ENCODE measurements around the gene ZNF366. TPM values are rescaled to one million over a fixed set of nuclear protein-coding genes. Genes with fewer than 3 reads are reported as not detected.

The ZNF366 gene
- total RNA-seq, 3 donors from 2014 or later: not detected

DNA sequence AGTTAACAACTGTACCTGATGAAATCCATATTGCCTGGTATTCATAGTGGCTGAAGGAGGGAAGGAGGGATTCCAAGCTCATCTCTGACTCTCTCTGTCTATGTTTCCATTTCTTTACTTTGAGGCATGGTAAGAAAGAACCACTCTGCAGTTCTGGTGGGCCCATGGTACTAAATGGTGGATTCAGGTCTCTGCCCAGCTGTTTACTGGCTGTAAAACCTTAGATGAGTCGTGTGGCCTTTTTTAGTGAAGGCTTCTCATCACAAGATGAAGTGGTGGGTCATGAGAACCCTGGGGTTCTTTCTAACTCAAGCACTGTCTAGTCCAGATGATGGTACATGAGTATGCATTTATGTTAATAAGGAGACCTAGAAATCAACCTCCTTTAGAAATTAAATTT is 49.7 kb downstream of the ZNF366 start:
- H3K4me3 Mint-ChIP-seq: no peak overlapping the region
- no peaks in the 10 kb centered on the region for H3K36me3 Mint-ChIP-seq (ENCODE audit: insufficient read depth)
- peaks cover 2% of the 10 kb centered on the region for H3K27me3 Mint-ChIP-seq (ENCODE audit: low read depth)
- no peaks in the 10 kb centered on the region for H3K4me1 Mint-ChIP-seq (ENCODE audit: low read depth)
- DNase-seq: no peak
- no peaks in the 10 kb centered on the region for H3K9me3 Mint-ChIP-seq
- no peak for ATAC-seq

GRCh38 chr5:72456391-72457074 is 50.7 kb downstream of the ZNF366 start:
- DNase-seq (no peak), ATAC-seq (peak in 1 of 2 donors; percentile 23)
- no peak overlapping the region for H3K4me3 Mint-ChIP-seq
- no peaks in the 10 kb centered on the region for H3K36me3 Mint-ChIP-seq (ENCODE audit: insufficient read depth)
- no peaks in the 10 kb centered on the region for H3K4me1 Mint-ChIP-seq (ENCODE audit: low read depth)
- H3K9me3 Mint-ChIP-seq: no peaks in the 10 kb centered on the region
- H3K27me3 Mint-ChIP-seq (ENCODE audit: low read depth): peaks cover 2% of the 10 kb centered on the region

DNA sequence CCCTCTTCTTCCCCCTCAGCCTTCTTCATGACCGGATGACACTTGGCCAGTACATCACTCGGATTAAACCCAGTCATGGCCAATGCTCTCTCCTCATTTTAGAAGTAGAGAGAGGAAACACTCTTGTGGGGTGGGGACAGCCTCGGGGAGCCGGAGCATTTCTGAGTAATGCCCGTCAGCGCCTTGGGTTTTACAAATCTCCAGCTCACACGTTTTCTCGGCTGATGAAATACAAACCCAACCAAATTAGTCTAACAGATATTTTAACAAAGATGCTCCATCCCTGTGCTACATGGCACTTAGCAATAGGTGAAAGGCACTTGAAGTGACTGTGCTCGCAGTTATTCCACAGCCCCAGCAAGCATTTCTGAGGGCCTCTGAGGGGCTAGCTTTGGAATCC is 51.7 kb downstream of the ZNF366 start:
- no peak overlapping the region for H3K4me3 Mint-ChIP-seq

DNA sequence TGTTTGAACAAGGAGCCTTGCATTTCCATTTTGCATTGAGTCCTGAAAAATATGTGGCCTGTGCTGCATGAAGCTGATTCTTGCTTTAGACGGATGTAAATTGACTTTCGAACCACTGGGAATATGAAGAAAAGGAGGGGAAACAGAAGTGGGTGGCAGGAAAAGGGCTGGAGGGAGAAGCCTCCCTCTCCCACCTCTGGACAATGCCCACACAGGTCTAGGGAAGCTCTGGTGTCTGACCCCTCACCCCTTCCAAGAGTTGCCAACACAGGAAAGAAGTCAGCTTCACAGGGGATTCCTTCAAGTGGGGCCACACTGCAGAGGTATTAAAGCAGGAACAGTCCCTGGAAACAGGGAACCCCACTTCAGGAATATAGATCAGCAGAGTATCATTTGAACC is 52.2 kb downstream of the ZNF366 start:
- Mint-ChIP-seq H3K36me3 (ENCODE audit: insufficient read depth) (no peaks in the 10 kb centered on the region), H3K27me3 (ENCODE audit: low read depth) (peaks cover 2% of the 10 kb centered on the region), H3K4me1 (ENCODE audit: low read depth) (no peaks in the 10 kb centered on the region), H3K9me3 (no peaks in the 10 kb centered on the region), H3K4me3 (no peak overlapping the region)
- no peak for ATAC-seq
- DNase-seq: no peak

More for the DNA sequence above, 51.7 kb downstream of the ZNF366 start:
- Mint-ChIP-seq H3K36me3 (ENCODE audit: insufficient read depth) (no peaks in the 10 kb centered on the region), H3K9me3 (no peaks in the 10 kb centered on the region), H3K4me1 (ENCODE audit: low read depth) (no peaks in the 10 kb centered on the region), H3K27me3 (ENCODE audit: low read depth) (peaks cover 2% of the 10 kb centered on the region)
- DNase-seq (no peak), ATAC-seq (no peak)

GRCh38 chr5:72453246-72453775 is 53.9 kb downstream of the ZNF366 start:
- Mint-ChIP-seq H3K36me3 (ENCODE audit: insufficient read depth) (no peaks in the 10 kb centered on the region), H3K27me3 (ENCODE audit: low read depth) (peaks cover 2% of the 10 kb centered on the region), H3K4me3 (no peak overlapping the region), H3K9me3 (no peaks in the 10 kb centered on the region), H3K4me1 (ENCODE audit: low read depth) (no peaks in the 10 kb centered on the region)
- no peak for DNase-seq
- no peak for ATAC-seq

- Mint-ChIP-seq H3K27me3 (ENCODE audit: low read depth) (peaks cover 2% of the 10 kb centered on the region), H3K36me3 (ENCODE audit: insufficient read depth) (no peaks in the 10 kb centered on the region), H3K4me1 (ENCODE audit: low read depth) (no peaks in the 10 kb centered on the region), H3K4me3 (no peak overlapping the region), H3K9me3 (no peaks in the 10 kb centered on the region)
- no peak for ATAC-seq
- no peak for DNase-seq
These were observed 54.5 kb downstream of the ZNF366 start for GRCh38 chr5:72452515-72453245.

DNA sequence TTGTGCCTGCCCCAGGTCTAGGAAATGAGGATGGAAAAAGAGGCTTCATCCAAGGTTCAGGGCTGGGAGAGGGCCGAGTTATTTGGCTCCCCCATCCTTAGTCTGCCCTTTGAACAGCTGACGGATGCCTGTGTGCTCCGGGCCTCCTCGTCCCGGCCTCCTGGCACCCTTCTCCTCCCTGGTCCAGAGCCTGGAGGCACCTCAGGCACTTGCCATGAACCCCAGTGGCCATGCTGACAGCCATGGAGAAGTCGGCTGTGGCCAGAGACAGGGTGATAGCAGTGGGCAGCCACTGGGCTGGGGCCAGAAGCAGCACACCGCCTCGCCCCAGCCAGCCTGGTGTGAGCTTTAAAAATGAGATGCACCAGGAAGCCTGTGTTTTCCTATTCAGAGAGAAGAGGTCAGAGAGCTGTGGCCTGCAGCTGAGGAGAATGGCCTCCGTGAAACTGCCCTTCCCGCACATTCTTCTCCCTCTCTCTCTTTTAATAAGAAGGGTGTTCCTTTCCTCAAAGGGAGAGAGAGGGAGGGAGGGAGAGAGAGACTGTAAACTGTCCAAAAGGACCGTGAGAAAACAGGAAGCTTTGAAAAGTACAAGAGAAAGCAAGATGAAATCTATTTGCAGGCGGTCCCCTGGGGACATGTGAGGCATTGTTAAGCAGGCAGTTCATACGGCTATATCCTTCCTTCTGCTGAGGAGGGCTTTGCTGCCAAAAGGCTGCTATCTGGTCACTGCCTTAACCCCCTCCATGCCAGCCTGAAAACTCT is 55.3 kb downstream of the ZNF366 start:
- Mint-ChIP-seq H3K36me3 (ENCODE audit: insufficient read depth) (no peaks in the 10 kb centered on the region), H3K9me3 (no peaks in the 10 kb centered on the region), H3K4me3 (no peak overlapping the region), H3K27me3 (ENCODE audit: low read depth) (peaks cover 2% of the 10 kb centered on the region), H3K4me1 (ENCODE audit: low read depth) (no peaks in the 10 kb centered on the region)
- ATAC-seq (no peak), DNase-seq (no peak)

GRCh38 chr5:72448368-72448767 is 58.8 kb downstream of the ZNF366 start:
- peaks cover 2% of the 10 kb centered on the region for H3K27me3 Mint-ChIP-seq (ENCODE audit: low read depth)
- ATAC-seq: no peak
- H3K36me3 Mint-ChIP-seq (ENCODE audit: insufficient read depth): no peaks in the 10 kb centered on the region
- H3K4me1 Mint-ChIP-seq (ENCODE audit: low read depth): no peaks in the 10 kb centered on the region
- no peak overlapping the region for H3K4me3 Mint-ChIP-seq
- no peak for DNase-seq
- no peaks in the 10 kb centered on the region for H3K9me3 Mint-ChIP-seq

DNA sequence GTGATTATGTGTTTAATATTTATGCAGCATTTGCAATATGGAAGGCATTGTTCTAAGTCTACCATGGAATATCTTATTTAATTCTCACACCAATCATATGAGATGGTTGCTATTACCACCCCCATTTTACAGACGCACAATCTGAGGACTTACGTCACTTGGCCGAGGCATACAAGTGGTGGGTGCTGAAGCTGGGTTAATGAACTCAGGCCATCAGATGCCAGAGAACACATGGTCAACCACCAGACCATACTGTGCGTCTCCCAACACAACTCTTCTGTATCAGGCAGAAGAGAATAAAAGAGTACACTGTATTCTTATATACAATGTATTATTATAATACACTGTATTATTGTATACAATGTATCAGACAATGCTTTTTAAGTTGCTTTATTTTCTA is 59.5 kb downstream of the ZNF366 start:
- Mint-ChIP-seq H3K9me3 (no peaks in the 10 kb centered on the region), H3K4me3 (no peak overlapping the region), H3K4me1 (ENCODE audit: low read depth) (no peaks in the 10 kb centered on the region), H3K36me3 (ENCODE audit: insufficient read depth) (no peaks in the 10 kb centered on the region), H3K27me3 (ENCODE audit: low read depth) (no peaks in the 10 kb centered on the region)
- DNase-seq (no peak), ATAC-seq (no peak)

- H3K36me3 Mint-ChIP-seq (ENCODE audit: insufficient read depth): no peaks in the 10 kb centered on the region
- ATAC-seq (no peak), DNase-seq (no peak)
- no peaks in the 10 kb centered on the region for H3K27me3 Mint-ChIP-seq (ENCODE audit: low read depth)
- H3K4me3 Mint-ChIP-seq: no peak overlapping the region
- no peaks in the 10 kb centered on the region for H3K4me1 Mint-ChIP-seq (ENCODE audit: low read depth)
- H3K9me3 Mint-ChIP-seq: no peaks in the 10 kb centered on the region
These were observed 61.2 kb downstream of the ZNF366 start for GRCh38 chr5:72445969-72446368.

GRCh38 chr5:72443883-72444282 is 63.3 kb downstream of the ZNF366 start:
- ATAC-seq (no peak), DNase-seq (no peak)
- no peak overlapping the region for H3K4me3 Mint-ChIP-seq
- H3K27me3 Mint-ChIP-seq (ENCODE audit: low read depth): no peaks in the 10 kb centered on the region
- no peaks in the 10 kb centered on the region for H3K36me3 Mint-ChIP-seq (ENCODE audit: insufficient read depth)
- H3K9me3 Mint-ChIP-seq: no peaks in the 10 kb centered on the region
- H3K4me1 Mint-ChIP-seq (ENCODE audit: low read depth): no peaks in the 10 kb centered on the region

DNA sequence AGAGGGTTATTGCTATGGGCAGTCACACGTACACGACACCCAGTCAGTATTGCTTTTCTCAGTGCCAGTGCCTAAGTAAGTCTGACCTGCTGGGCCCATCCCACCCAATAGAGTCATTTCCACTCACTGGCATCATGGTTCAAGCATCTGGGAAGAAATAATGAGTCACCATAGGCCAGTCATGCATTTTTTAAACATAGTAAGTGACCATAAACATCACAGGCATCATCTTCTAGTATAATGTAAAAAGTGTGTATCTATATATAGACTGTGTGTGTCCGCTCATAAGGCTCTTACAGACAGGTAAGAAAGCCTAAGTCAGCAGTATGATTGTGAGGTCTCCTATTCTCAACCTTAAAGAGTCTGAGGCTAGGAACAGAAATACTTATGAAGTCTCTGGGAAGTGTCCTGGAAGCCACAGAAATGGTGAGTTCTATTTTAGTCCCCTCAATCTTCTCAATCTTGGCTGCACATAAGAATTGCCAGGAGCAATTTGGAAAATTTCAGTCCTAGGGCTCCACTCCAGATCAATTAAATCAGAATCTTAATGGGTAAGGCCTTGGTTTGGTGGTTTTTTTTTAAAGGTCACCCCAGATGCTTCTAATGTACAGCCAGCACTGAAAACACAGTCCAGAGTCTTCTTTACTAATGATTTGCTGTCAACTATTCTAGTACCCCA is 65.2 kb downstream of the ZNF366 start:
- no peaks in the 10 kb centered on the region for H3K4me1 Mint-ChIP-seq (ENCODE audit: low read depth)
- DNase-seq (no peak), ATAC-seq (no peak)
- H3K27me3 Mint-ChIP-seq (ENCODE audit: low read depth): no peaks in the 10 kb centered on the region
- H3K4me3 Mint-ChIP-seq: no peak overlapping the region
- H3K9me3 Mint-ChIP-seq: no peaks in the 10 kb centered on the region
- H3K36me3 Mint-ChIP-seq (ENCODE audit: insufficient read depth): no peaks in the 10 kb centered on the region

DNA sequence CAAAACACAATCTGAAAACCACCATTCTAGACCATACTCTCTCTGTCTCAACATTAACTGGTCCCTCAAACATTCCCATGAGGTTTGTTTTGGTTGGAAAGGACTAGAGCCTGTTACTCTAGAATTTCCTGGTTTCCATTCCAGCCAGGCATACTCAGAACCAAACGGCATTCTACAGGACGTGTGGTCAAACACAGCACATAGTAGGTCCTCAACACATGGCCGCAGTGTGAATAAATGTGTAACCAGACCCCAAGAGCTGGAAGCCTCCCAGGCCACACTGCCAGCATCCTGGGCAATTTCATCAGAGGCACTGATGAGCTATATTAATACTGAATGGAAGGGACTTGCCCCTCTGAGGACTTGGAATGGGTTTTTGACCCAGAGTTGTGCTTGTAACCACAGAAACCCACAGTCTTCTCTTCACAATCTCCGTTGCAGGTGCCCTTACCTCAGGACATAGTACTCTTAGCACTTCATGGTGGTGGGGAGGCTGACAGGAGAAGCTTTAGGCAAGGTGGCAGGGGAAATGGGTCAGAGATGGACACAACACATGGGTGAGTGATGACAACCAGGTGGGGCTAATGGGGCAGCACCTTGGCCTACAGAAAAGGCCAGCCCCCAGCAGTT is 66.0 kb downstream of the ZNF366 start:
- no peaks in the 10 kb centered on the region for H3K27me3 Mint-ChIP-seq (ENCODE audit: low read depth)
- H3K4me1 Mint-ChIP-seq (ENCODE audit: low read depth): no peaks in the 10 kb centered on the region
- no peaks in the 10 kb centered on the region for H3K9me3 Mint-ChIP-seq
- DNase-seq: no peak
- no peak for ATAC-seq
- no peaks in the 10 kb centered on the region for H3K36me3 Mint-ChIP-seq (ENCODE audit: insufficient read depth)
- no peak overlapping the region for H3K4me3 Mint-ChIP-seq

GRCh38 chr5:72440207-72440638 is 67.0 kb downstream of the ZNF366 start:
- Mint-ChIP-seq H3K4me1 (ENCODE audit: low read depth) (no peaks in the 10 kb centered on the region), H3K27me3 (ENCODE audit: low read depth) (no peaks in the 10 kb centered on the region), H3K4me3 (no peak overlapping the region), H3K36me3 (ENCODE audit: insufficient read depth) (no peaks in the 10 kb centered on the region), H3K9me3 (no peaks in the 10 kb centered on the region)
- ATAC-seq (no peak), DNase-seq (no peak)
